ENCODE results near the gene ATOH1.

ATOH1 gene

GRCh38 chr4:93828332-93828994 lies at the start of gene ATOH1:
Gene ATOH1 (plus strand): TSS chr4:93828753. CDS start chr4:93828927, 174 bp downstream.
- no peak for DNase-seq

GRCh38 chr4:93779228-93779627 lies 49.3 kb upstream of the ATOH1 start:
- DNase-seq = no peak

GRCh38 chr4:93780080-93780479 lies 48.5 kb upstream of the ATOH1 start:
- DNase-seq = no peak

- no peak for DNase-seq
These were observed 47.4 kb upstream of the ATOH1 start for GRCh38 chr4:93781198-93781597.

GRCh38 chr4:93786149-93786548 lies 42.4 kb upstream of the ATOH1 start:
- no peak for DNase-seq

- no peak for DNase-seq
These were observed 39.8 kb upstream of the ATOH1 start for GRCh38 chr4:93788712-93789111.

GRCh38 chr4:93791570-93792195 lies 36.9 kb upstream of the ATOH1 start:
- peak; percentile 51 for DNase-seq

- DNase-seq = no peak
These were observed 26.5 kb upstream of the ATOH1 start for GRCh38 chr4:93802045-93802444.

- no peak for DNase-seq
These were observed 18.8 kb upstream of the ATOH1 start for GRCh38 chr4:93809773-93810172.

- no peak for DNase-seq
These were observed 18.1 kb upstream of the ATOH1 start for GRCh38 chr4:93810340-93810992.

GRCh38 chr4:93813092-93813491 lies 15.5 kb upstream of the ATOH1 start:
- no peak for DNase-seq

- DNase-seq = no peak
These were observed 14.4 kb upstream of the ATOH1 start for GRCh38 chr4:93814141-93814540.

- DNase-seq = no peak
These were observed 13.8 kb upstream of the ATOH1 start for GRCh38 chr4:93814722-93815121.

GRCh38 chr4:93825551-93826216 lies 2.9 kb upstream of the ATOH1 start:
- DNase-seq = peak; percentile 2

GRCh38 chr4:93827272-93827947 lies 1.1 kb upstream of the ATOH1 start:
- DNase-seq = no peak

GRCh38 chr4:93828995-93829819 lies 654 bp downstream of the ATOH1 start:
- no peak for DNase-seq

GRCh38 chr4:93829820-93830687 lies 1.5 kb downstream of the ATOH1 start:
- no peak for DNase-seq

- DNase-seq = no peak
These were observed 3.4 kb downstream of the ATOH1 start for GRCh38 chr4:93831716-93832496.

- DNase-seq = no peak
These were observed 5.9 kb downstream of the ATOH1 start for GRCh38 chr4:93834249-93835066.
